Progenitor cell of endocrine pancreas (in vitro differentiated cells): ENCODE results near the gene DUOX1. TPM values are rescaled to one million over a fixed set of nuclear protein-coding genes. Genes with fewer than 3 reads are reported as not detected.

ENCODE experiments used
- DNase-seq: peaks from one replicate; pipeline ENCODE4 v3.0.0; 2021; ENCODE audit warnings: low spot score; ENCODE audit not compliant: unreplicated experiment
- H3K27ac Mint-ChIP-seq: 2 replicates; pipeline ENCODE4 v1.8.0; 2021; ENCODE audit warnings: mild to moderate bottlenecking, moderate library complexity, mixed read lengths
- H3K27me3 Mint-ChIP-seq: 2 replicates; pipeline ENCODE4 v1.8.0; 2021; ENCODE audit warnings: mixed read lengths
- H3K36me3 Mint-ChIP-seq: 2 replicates; pipeline ENCODE4 v1.8.0; 2022; ENCODE audit warnings: mixed read lengths; ENCODE audit not compliant: insufficient read depth
- H3K4me1 Mint-ChIP-seq: 2 replicates; pipeline ENCODE4 v1.8.0; 2021; ENCODE audit warnings: low read depth, mixed read lengths
- H3K4me3 Mint-ChIP-seq: 2 replicates; pipeline ENCODE4 v1.8.0; 2021; ENCODE audit warnings: low read depth, mild to moderate bottlenecking, moderate library complexity, mixed read lengths
- H3K9me3 Mint-ChIP-seq: 2 replicates; pipeline ENCODE4 v1.8.0; 2021; ENCODE audit warnings: low read depth, mixed read lengths
- total RNA-seq: library from RNA; stranded (reverse); gene quantifications from 2 replicates; pipeline ENCODE4 v1.2.1, GENCODE V29; 2021
- TF ChIP-seq, protein P1 (sequence below): fragments of 200-600 bp; sonication (generic); IDR thresholded peaks from one replicate; pipeline ENCODE4 v1.5.0; 2021; ENCODE audit warnings: antibody characterized with exemption, mild to moderate bottlenecking; ENCODE audit not compliant: unreplicated experiment

Gene DUOX1
- total RNA-seq, 1 donor from 2014 or later, result 1.4 TPM

- Mint-ChIP-seq H3K4me1 (peaks cover 3% of the 10 kb centered on the region), H3K27me3 (peaks cover 79% of the 10 kb centered on the region), H3K9me3 (no peaks in the 10 kb centered on the region), H3K36me3 (no peaks in the 10 kb centered on the region), H3K27ac (no peak overlapping the region), H3K4me3 (no peak overlapping the region)
- no peak for DNase-seq
- TF ChIP-seq, protein P1, sequence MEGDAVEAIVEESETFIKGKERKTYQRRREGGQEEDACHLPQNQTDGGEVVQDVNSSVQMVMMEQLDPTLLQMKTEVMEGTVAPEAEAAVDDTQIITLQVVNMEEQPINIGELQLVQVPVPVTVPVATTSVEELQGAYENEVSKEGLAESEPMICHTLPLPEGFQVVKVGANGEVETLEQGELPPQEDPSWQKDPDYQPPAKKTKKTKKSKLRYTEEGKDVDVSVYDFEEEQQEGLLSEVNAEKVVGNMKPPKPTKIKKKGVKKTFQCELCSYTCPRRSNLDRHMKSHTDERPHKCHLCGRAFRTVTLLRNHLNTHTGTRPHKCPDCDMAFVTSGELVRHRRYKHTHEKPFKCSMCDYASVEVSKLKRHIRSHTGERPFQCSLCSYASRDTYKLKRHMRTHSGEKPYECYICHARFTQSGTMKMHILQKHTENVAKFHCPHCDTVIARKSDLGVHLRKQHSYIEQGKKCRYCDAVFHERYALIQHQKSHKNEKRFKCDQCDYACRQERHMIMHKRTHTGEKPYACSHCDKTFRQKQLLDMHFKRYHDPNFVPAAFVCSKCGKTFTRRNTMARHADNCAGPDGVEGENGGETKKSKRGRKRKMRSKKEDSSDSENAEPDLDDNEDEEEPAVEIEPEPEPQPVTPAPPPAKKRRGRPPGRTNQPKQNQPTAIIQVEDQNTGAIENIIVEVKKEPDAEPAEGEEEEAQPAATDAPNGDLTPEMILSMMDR, result peak; percentile 47
These were observed 3.1 kb upstream of the DUOX1 start for GRCh38 chr15:45126535-45127158.

- no peaks in the 10 kb centered on the region for H3K9me3 Mint-ChIP-seq
- no peak for DNase-seq
These were observed 689 bp upstream of the DUOX1 start for GRCh38 chr15:45128971-45129639.

GRCh38 chr15:45130291-45131000 lies 652 bp downstream of the DUOX1 start:
- Mint-ChIP-seq H3K36me3 (peaks cover 1% of the 10 kb centered on the region), H3K27me3 (peaks cover 86% of the 10 kb centered on the region), H3K4me1 (peaks cover 7% of the 10 kb centered on the region), H3K9me3 (no peaks in the 10 kb centered on the region), H3K27ac (no peak overlapping the region), H3K4me3 (peak overlapping the region; percentile 42)
- DNase-seq, result no peak
- TF ChIP-seq, protein P1, result no peak

More at GRCh38 chr15:45128971-45129639, 689 bp upstream of the DUOX1 start:
- peaks cover 5% of the 10 kb centered on the region for H3K4me1 Mint-ChIP-seq
- peaks cover 86% of the 10 kb centered on the region for H3K27me3 Mint-ChIP-seq
- TF ChIP-seq, protein P1, result no peak
- no peaks in the 10 kb centered on the region for H3K36me3 Mint-ChIP-seq
- H3K4me3 Mint-ChIP-seq, result peak overlapping the region; percentile 40
- H3K27ac Mint-ChIP-seq, result no peak overlapping the region

DNA sequence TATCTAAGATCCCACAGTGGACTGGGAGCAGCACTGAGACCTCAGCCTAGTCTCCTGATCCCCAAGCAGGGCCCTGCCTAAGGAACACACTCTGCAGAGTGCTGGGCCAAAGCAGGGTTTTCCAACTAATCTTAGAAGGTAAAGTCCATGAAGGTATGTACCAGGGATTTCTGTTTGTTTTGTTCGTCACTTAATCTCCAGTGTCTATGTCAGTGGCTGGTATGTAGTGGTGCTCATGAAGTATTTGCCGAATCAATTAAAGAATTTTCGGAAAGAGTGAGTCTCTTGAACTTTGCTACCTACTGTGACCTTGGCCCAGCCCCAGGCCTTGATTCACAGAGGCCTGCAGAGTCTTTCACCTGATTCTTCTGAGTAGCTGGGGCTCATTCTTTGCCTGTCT lies 1.7 kb downstream of the DUOX1 start:
- H3K4me1 Mint-ChIP-seq, result peaks cover 7% of the 10 kb centered on the region
- no peak overlapping the region for H3K27ac Mint-ChIP-seq
- H3K4me3 Mint-ChIP-seq, result no peak overlapping the region
- TF ChIP-seq, protein P1, result no peak
- peaks cover 81% of the 10 kb centered on the region for H3K27me3 Mint-ChIP-seq
- DNase-seq, result no peak
- peaks cover 1% of the 10 kb centered on the region for H3K36me3 Mint-ChIP-seq
- no peaks in the 10 kb centered on the region for H3K9me3 Mint-ChIP-seq

GRCh38 chr15:45132844-45133560 lies 3.2 kb downstream of the DUOX1 start:
- peaks cover 7% of the 10 kb centered on the region for H3K4me1 Mint-ChIP-seq
- no peak overlapping the region for H3K27ac Mint-ChIP-seq
- H3K27me3 Mint-ChIP-seq, result peaks cover 79% of the 10 kb centered on the region
- peaks cover 1% of the 10 kb centered on the region for H3K36me3 Mint-ChIP-seq
- H3K9me3 Mint-ChIP-seq, result no peaks in the 10 kb centered on the region
- DNase-seq, result no peak
- TF ChIP-seq, protein P1, result no peak
- no peak overlapping the region for H3K4me3 Mint-ChIP-seq
